ENCODE results near the gene THRA. TPM values are rescaled to one million over a fixed set of nuclear protein-coding genes. Genes with fewer than 3 reads are reported as not detected.

Gene THRA
- total RNA-seq, 1 donor from 2014 or later, result 5.4 TPM

DNA sequence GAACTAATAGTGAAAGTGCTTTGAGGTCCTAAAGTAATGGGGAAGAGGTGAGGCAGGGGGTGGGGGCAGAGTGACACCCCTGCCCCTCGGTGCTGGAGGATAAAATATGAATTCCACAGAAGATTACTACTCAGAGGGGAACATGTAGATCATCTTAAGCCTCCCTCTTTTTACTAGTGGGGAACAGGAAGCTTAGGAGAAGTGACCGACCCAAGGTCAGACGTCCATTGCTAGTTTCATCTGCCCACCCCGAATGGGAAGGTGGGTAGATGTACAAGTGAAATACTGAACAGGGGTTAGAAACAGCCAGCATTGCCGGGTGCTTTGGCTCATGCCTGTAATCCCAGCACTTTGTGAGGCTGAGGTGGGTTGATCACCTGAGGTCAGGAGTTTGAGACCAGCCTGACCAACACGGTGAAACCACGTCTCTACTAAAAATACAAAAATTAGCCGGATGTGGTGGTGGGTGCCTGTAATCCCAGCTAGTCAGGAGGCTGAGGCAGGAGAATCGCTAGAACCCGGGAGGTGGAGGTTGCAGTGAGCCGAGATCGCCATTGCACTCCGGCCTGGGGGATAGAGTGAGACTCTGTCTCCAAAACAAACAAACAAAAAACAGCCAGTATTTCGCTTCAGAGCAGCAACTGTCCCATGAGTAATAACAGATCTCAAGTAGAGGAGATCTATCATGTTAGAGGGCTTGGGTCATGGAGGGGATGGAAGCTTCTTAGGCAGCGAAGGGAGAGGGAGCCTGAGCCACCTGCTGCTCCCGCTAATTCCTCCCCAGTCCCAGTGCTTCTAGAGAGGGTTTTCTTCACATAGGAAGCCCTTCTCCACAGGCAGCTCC is 38.8 kb downstream of the THRA start:
- TF ChIP-seq CTCF (conservative IDR thresholded peaks at IDR 0.05; ENCODE audit: low read depth, low read length), result no peak
- DNase-seq (ENCODE audit: low read depth), result no peak
- peak overlapping the region; percentile 79 for H3K4me3 ChIP-seq (ENCODE audit: low read depth, low read length)

DNA sequence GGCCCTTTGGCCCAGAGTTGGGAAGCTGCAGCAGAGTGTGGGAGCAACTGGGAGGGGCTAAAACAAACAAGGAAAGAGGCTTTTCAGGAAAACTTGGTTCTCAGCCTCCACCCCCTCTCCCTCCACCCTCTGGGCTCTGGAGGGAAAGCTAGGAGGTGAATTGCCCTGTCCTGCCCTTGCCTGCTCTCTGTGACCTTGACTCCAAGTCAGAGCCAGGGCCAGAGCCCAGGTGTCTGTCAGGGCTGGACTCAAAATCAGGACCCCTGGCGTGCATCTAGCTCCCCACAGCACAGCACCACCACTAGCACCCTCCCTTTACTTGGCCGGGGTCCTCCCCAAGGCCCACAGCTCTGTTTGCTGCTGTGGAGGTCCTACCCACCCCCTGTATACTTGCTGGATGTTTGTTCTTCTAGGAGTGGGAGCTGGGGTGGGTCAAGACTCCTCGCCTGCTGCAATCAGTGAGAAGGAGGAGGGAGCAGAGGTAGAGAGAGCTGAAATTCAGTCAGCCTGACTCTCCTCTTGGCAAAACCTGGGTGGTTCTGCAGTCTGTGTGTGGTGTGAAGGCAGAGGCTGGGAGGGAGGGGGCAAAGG is 40.4 kb downstream of the THRA start:
- H3K4me3 ChIP-seq (ENCODE audit: low read depth, low read length), result no peak overlapping the region
- DNase-seq (ENCODE audit: low read depth), result no peak
- TF ChIP-seq CTCF (conservative IDR thresholded peaks at IDR 0.05; ENCODE audit: low read depth, low read length), result no peak

DNA sequence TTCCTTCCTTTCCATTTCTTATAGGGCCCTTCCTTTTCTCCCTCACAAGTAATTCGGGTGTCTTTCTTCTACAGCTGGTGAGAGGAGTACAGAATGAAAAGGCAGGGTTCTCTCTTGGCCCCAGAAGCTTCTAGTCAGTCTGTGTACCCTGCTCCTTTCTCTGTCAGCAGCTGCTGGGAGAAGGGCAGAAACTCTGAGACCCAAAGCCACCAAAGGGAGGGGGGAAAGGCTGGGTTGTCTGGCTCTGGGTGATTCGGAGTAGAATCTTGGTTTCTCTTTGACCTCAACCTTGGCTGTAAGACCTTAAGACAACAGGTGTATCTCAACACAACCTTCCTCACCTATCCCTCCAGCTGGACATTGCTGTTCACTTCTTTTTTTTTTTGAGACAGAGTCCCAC is 40.9 kb downstream of the THRA start:
- H3K4me3 ChIP-seq (ENCODE audit: low read depth, low read length), result no peak overlapping the region
- TF ChIP-seq CTCF (conservative IDR thresholded peaks at IDR 0.05; ENCODE audit: low read depth, low read length), result no peak
- no peak for DNase-seq (ENCODE audit: low read depth)

DNA sequence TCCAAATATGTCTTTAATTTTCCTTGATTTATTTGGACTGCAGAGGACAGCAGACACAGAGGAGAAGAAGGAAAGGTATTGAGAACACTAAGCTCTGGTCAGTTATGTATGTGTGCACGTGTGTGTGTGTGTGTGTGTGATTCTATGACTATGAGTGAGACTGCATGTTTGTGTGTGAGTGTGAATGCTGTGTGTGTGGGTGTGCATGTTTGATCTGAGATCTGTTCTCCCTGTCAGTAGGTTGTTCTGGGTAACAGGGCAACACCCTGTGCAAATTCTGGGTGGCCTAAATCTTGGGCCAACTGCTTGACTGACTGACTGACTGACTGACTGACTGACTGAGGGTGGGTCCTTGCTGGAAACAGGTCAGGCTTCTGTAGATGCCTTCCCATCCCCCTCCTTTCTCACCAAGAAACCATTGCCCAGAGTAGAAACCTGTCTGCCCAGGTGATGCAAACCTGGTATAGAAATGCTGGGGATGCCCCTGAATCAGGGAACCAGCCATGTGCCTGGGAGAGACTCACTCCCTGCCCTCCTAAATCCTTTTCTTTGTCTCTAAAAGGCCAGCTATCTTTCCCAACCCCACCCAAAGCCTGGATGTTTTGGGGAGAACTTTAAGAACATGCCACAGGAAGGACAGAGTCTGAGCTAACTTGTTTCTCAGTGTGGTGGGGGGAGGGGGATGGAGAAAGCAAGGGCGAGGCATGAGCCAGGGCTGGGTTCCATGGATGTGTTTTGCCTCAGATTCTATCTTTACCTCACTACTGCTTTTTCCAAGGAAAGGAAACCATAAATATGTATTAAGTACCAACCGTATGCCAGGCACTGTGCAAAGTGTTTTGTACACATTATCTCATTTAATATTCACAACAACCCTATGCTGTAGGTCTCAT is 42.1 kb downstream of the THRA start:
- TF ChIP-seq CTCF (conservative IDR thresholded peaks at IDR 0.05; ENCODE audit: low read depth, low read length), result no peak
- H3K4me3 ChIP-seq (ENCODE audit: low read depth, low read length), result no peak overlapping the region
- DNase-seq (ENCODE audit: low read depth), result no peak

GRCh38 chr17:40105861-40106759 is 43.3 kb downstream of the THRA start:
- DNase-seq (ENCODE audit: low read depth), result no peak
- TF ChIP-seq CTCF (conservative IDR thresholded peaks at IDR 0.05; ENCODE audit: low read depth, low read length), result no peak
- no peak overlapping the region for H3K4me3 ChIP-seq (ENCODE audit: low read depth, low read length)
